Measurements from ENCODE around the gene GNG7.
A peak's percentile ranks its signal among the peaks of the same experiment; 100 is the strongest.
"Not testable (repeated sequence)": the region's sequence is repeated elsewhere in the genome, so short reads cannot be mapped to it uniquely, and the experiment has no call there.

The GNG7 gene

GRCh38 chr19:2627855-2628254 is 74.6 kb downstream of the GNG7 start:
- TF ChIP-seq CTCF (conservative IDR thresholded peaks at IDR 0.05; ENCODE audit: low read depth, low read length): no peak
- no peak for DNase-seq (ENCODE audit: low read depth)
- H3K4me3 ChIP-seq (ENCODE audit: low read depth, low read length): no peak overlapping the region

DNA sequence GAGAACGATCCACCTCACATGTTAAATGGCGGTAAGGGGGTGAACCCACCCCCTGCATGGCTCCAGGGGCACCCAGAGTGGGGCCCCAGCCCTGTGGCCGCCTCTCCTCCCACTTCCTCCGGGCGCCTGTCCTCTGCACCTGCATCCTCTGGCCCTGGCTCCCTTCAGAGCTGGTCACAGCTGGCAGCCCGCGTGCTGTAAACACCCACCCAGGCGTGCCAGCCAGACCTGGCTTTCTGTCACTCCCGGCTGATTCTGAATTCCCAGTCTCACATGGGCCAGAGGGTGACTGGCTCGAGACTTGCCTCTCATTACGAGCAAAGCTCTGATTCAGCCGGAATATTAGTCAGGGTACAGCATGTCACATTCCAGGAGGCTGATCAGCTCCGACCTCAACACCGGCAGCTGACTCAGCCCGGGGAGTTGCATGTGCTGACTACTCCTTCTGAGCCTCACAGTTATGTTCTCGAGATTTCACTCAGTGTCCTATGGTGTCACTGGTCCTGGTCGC is 75.1 kb downstream of the GNG7 start:
- DNase-seq (ENCODE audit: low read depth): peak; percentile 98
- no peak overlapping the region for H3K4me3 ChIP-seq (ENCODE audit: low read depth, low read length)
- TF ChIP-seq CTCF (conservative IDR thresholded peaks at IDR 0.05; ENCODE audit: low read depth, low read length): no peak

- no peak for DNase-seq (ENCODE audit: low read depth)
- no peak overlapping the region for H3K4me3 ChIP-seq (ENCODE audit: low read depth, low read length)
- no peak for TF ChIP-seq CTCF (conservative IDR thresholded peaks at IDR 0.05; ENCODE audit: low read depth, low read length)
Observed at GRCh38 chr19:2625434-2625833, 77.1 kb downstream of the GNG7 start.

GRCh38 chr19:2624537-2625091 is 77.9 kb downstream of the GNG7 start:
- no peak overlapping the region for H3K4me3 ChIP-seq (ENCODE audit: low read depth, low read length)
- TF ChIP-seq CTCF (conservative IDR thresholded peaks at IDR 0.05; ENCODE audit: low read depth, low read length): peak; percentile 17
- no peak for DNase-seq (ENCODE audit: low read depth)

GRCh38 chr19:2623798-2624197 is 78.7 kb downstream of the GNG7 start:
- no peak overlapping the region for H3K4me3 ChIP-seq (ENCODE audit: low read depth, low read length)
- no peak for DNase-seq (ENCODE audit: low read depth)
- TF ChIP-seq CTCF (conservative IDR thresholded peaks at IDR 0.05; ENCODE audit: low read depth, low read length): no peak

GRCh38 chr19:2622371-2622961 is 80.0 kb downstream of the GNG7 start:
- DNase-seq (ENCODE audit: low read depth); H3K4me3 ChIP-seq (ENCODE audit: low read depth, low read length): not testable (repeated sequence)

- TF ChIP-seq CTCF (conservative IDR thresholded peaks at IDR 0.05; ENCODE audit: low read depth, low read length): no peak
- no peak for DNase-seq (ENCODE audit: low read depth)
- H3K4me3 ChIP-seq (ENCODE audit: low read depth, low read length): no peak overlapping the region
Observed at GRCh38 chr19:2619076-2619475, 83.4 kb downstream of the GNG7 start.
